NCI-H510A (cell line): ENCODE data around the gene LTN1.
"Not testable (repeated sequence)": the region's sequence is repeated elsewhere in the genome, so short reads cannot be mapped to it uniquely, and the experiment has no call there.

Experiments used
- DNase-seq: peaks from one replicate; lab custom pipeline; 2025; lab: John Stamatoyannopoulos, UW

LTN1 gene

GRCh38 chr21:28931708-28932372 is 60.8 kb downstream of the LTN1 start:
- not testable (repeated sequence) for DNase-seq

- DNase-seq: no peak
Measured at GRCh38 chr21:28928578-28929420, 63.9 kb downstream of the LTN1 start.

DNA sequence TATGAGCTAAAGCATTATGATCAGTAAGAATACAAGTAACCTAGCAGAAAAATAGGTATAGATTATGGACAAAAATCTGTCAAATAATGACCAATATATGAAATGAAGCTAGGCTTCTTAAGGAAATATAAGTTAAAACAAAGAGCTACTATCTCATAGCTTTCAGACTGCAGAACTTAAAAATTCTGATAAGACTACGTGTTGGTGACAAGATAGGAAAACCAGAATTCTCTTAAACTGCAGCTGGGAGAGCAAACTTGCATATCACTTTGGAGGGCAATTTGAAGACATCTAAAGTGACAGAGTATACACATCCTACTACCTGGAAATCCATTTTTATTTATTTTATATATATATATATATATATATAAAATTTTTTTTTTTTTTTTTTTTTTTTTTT is 65.5 kb downstream of the LTN1 start:
- DNase-seq: no peak

- DNase-seq: no peak
Measured at GRCh38 chr21:28923439-28923975, 69.2 kb downstream of the LTN1 start.

GRCh38 chr21:28922368-28922767 is 70.3 kb downstream of the LTN1 start:
- DNase-seq: no peak

DNA sequence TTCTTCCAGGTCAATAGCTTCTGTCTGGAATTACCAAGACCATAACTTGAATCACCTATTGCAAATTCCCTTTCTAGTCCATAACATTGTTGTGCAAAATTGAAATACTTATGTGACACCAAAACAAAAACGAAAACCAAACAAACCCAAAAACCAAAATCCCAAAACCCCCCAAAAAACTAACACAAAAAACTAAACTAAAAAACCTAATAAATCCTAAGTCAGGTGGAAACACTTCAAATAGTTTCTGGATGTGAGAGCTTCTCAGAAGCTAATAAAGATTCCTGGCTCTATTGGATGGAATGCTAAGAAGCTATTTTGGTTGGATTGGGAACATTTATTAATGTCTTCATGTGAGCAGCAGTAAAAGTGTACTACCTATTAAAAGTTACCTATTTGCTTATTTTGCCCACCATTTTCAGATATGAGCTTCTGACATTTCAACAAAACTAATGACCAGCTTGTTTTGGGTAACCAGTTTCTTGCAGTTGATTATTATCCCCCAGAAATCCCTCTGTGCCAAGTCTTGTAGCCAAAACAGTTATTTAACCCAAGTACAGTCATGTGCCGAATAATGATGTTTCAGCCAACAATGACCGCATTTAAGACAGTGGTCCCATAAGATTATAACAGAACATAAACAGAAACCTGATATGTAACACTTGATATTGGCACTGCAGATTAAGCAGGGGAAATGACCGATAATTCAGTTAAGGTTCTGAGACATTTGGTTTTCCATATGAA is 76.4 kb downstream of the LTN1 start:
- no peak for DNase-seq

DNA sequence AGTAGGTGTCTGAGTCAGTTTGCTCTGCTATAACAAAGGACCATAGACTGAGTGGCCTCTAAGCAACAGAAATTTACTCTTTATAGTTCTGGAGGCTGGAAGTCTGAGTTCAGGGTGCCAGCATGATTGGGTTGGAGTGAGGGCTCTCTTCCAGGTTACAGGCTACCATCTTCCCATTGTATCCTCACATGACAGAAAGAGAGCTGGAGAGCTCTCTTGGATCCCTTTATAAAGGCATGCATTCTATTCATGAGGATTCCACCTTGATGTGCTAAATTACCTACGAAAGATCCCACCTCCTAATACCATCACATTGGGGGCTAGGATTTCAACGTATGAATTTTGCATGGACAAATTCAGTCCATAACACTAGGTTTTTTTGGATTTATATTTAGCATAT is 79.6 kb downstream of the LTN1 start:
- no peak for DNase-seq

GRCh38 chr21:28910280-28910887 is 82.3 kb downstream of the LTN1 start:
- no peak for DNase-seq

DNA sequence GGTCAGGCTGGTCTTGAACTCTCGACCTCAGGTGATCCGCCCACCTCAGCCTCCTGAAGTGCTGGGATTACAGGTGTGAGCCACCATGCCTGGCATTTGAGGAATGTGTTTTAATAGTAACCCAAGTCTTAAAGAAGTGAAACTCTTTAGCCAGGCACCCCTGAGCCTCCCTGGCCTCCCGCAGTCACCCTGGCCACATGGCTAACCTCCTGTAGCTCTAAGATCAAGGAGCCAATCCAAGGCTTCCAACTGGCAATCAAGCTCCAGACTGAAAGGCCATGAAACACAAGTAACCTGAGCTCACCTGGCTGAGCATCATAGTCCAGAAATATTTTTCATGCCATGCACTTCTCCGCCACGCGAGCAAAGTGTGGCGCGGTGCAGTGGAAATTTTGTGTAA is 84.3 kb downstream of the LTN1 start:
- DNase-seq: no peak

DNA sequence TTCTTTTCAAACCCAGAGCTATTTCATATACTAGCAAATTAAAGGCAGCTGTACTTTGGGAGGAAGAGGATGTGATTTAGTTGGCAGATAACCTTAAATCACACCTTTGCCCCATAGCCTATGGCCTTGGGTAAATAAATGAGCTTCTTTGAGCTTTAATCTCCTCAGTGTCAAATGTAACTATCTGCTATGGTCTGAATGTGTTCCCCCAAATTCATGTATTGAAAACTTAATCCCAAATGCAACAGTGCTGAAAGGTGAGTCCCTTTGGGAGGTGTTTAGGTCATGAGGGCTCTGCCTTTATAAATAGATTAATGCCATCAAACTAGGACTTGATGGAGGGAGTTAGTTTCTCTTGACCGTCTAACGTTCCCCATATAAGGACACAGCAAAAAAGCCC is 85.8 kb downstream of the LTN1 start:
- no peak for DNase-seq

DNA sequence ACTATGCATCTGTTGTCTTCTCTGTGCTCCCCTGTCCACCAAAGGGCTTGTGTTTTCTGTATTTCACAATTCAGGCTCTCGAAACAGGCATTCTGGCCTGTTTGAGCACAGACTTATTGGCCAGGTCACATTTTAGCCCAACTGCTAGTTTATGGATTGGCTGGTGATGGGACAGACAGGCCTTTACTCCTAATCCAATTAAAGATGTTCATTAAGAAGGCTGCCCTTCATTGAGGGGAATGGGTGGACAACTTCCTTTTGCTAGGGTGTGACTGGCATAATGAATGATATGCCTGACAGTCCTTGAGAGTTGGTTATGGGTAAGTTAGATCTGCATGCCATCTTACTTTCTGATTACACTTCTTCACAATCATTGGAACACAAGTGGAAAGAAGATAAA is 86.4 kb downstream of the LTN1 start:
- DNase-seq: no peak

DNA sequence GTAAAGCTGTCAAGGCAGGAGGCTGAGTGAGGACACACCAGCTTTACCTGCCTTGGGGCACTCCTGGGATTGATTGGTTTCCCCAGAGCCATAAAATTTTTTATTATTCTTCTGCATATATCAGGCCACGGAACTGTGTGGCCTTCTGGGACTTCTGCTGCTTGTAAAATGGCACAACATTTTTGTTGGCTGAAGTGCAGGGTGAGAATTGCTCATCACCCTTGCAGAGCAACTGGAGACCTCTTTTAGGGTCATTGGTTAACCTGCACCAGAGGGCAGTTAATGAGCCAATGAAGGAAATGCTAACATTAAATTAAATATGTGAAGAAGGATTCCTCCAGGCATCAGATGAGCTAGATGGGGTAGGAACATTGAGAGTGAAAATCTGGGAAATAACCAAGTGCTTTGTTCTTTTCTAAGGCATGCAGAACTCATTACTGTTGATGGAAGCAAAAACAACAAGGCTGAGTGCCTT is 87.7 kb downstream of the LTN1 start:
- DNase-seq: no peak

DNA sequence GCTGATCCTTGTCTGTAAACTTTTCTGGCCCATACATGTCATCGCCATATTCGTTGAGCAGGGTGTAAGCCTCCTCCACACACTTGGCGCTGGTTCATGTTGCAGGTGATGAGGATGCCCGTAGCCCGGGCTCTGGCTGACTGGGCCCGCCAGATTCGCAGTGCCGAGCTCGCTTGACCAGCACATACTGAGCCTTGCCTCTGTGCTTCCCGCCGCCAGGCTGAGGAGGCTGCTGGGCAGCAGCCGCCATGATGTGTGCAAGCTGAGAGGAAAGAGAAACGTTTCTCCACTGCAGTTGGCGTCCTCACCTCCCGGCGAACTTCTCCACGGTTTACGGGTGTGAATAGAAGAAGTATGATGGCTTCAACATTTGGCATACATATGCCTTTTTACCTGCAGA is 89.2 kb downstream of the LTN1 start:
- no peak for DNase-seq

DNA sequence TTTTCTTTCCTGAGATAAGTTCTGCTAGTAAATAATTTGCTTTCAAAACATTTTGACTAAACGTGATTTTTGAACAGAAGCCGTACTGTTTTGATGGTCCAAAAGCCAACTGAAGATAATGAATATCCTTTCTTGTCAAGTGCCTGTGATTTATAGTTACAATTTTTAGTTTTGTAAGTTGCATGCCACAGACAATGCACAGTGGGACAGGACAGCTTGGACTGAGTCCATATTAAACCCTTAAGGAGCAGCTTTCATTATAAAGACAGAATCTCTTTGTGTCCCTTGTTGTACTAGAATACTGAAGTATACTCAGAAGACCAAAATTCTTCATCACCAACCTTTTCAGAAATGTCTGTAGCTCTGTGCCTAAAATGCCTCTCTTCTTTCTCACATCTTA is 92.2 kb downstream of the LTN1 start:
- no peak for DNase-seq

DNA sequence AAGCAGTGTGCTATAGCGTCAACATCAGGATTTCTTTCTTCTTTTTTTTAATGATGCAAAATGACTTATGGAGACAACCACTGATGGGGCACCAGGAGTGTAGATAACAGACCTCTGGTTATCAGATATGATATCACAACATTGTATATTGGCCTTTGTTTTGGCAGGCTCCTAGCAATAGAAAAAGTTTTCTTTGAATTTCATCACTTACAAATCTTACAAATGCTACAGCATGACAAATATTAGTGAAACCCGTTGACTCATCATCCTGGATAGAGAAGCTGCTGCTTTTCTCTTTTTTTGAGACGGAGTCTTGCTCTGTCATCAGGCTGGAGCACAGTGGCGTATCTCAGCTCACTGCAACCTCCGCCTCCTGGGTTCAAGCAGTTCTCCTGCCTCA is 92.9 kb downstream of the LTN1 start:
- no peak for DNase-seq

GRCh38 chr21:28899220-28899619 is 93.5 kb downstream of the LTN1 start:
- no peak for DNase-seq

DNA sequence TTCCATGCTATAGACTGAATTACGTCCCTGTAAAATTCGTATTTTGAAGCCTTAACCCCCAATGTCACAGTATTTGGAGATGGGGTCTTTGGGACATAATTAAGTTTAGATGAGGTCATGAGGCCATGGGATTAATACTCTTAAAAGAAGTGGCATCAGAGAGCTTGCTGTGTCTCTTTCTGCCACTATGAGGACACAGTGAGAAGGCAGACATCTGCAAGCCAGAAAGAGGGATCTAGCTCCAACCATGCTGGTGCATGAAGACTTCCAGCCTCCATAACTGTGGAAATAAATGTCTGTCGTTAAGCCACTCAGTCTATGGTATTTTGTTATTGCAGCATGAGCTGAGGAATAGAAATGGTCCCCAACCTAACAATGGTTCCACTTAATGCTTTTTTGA is 99.0 kb downstream of the LTN1 start:
- no peak for DNase-seq

- no peak for DNase-seq
Measured at GRCh38 chr21:28892199-28893111, 100.2 kb downstream of the LTN1 start.

DNA sequence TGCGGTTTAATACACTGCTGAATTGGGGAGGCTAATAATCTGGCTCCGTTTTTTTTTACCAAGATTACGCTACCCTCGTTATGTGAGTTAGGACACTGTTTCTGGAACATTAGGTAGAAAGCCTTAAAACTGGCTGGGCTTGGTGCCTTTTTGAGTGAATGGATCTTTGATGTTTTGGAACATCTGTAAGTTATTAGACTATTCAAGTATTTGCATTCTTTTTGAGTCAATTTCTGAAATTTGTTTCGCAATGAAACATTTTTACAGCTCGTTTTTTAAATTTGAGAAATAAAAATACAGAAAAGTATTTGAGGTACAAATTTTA is 106.9 kb downstream of the LTN1 start:
- DNase-seq: no peak

GRCh38 chr21:28884976-28885852 is 107.5 kb downstream of the LTN1 start:
- DNase-seq: peak; percentile 73
